Stimulated activated CD8-positive, alpha-beta memory T cell treated with anti-CD3 and anti-CD28 coated beads, Interleukin-15, amount 100 ng/mL, for 4 hours (primary cell): ENCODE results near the gene RNF17.
"Not testable (repeated sequence)": the region's sequence is repeated elsewhere in the genome, so short reads cannot be mapped to it uniquely, and the experiment has no call there.

Source experiments
- DNase-seq, 2 donors: peaks; one replicate each; pipeline ENCODE4 v3.0.0-alpha.2; 2020; ENCODE audit warnings: low read depth in 2 of 2

RNF17 gene, protein sequence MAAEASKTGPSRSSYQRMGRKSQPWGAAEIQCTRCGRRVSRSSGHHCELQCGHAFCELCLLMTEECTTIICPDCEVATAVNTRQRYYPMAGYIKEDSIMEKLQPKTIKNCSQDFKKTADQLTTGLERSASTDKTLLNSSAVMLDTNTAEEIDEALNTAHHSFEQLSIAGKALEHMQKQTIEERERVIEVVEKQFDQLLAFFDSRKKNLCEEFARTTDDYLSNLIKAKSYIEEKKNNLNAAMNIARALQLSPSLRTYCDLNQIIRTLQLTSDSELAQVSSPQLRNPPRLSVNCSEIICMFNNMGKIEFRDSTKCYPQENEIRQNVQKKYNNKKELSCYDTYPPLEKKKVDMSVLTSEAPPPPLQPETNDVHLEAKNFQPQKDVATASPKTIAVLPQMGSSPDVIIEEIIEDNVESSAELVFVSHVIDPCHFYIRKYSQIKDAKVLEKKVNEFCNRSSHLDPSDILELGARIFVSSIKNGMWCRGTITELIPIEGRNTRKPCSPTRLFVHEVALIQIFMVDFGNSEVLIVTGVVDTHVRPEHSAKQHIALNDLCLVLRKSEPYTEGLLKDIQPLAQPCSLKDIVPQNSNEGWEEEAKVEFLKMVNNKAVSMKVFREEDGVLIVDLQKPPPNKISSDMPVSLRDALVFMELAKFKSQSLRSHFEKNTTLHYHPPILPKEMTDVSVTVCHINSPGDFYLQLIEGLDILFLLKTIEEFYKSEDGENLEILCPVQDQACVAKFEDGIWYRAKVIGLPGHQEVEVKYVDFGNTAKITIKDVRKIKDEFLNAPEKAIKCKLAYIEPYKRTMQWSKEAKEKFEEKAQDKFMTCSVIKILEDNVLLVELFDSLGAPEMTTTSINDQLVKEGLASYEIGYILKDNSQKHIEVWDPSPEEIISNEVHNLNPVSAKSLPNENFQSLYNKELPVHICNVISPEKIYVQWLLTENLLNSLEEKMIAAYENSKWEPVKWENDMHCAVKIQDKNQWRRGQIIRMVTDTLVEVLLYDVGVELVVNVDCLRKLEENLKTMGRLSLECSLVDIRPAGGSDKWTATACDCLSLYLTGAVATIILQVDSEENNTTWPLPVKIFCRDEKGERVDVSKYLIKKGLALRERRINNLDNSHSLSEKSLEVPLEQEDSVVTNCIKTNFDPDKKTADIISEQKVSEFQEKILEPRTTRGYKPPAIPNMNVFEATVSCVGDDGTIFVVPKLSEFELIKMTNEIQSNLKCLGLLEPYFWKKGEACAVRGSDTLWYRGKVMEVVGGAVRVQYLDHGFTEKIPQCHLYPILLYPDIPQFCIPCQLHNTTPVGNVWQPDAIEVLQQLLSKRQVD (N-terminal part only)

DNA sequence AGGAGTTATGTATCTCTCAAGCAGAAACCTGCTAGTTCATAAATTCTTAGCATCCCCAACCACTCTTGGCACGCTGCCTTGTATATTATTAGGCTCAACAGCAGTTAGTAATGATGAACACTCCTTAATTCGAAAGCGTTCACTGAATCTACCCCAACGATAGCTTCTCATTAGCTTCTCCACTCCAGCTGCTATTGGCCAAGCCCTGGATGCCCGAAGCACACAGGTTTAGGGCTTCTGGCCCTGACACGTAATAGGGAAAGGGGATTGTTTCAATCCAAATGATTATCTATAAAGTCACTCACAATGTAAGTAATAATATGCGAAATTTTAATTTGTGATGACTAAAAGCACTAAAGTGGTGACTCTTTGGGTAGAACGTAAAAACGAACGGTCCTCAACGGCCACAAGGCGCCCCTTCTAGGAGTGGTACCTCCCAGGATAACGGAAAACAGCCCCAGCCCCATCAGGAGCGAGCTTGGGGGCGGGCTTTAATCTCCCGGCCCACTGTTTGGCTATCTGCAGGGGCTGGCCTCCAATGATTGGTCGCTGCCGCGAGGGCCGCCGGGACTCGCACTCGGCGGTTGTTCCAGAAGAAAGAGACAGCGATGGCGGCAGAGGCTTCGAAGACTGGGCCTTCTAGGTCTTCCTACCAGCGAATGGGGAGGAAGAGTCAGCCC is at the start of gene RNF17:
Gene RNF17 (plus strand): TSS at position 574 of the 680 bp plus-strand sequence. CDS start 35 bp downstream, at position 609.
- no peak for DNase-seq

DNA sequence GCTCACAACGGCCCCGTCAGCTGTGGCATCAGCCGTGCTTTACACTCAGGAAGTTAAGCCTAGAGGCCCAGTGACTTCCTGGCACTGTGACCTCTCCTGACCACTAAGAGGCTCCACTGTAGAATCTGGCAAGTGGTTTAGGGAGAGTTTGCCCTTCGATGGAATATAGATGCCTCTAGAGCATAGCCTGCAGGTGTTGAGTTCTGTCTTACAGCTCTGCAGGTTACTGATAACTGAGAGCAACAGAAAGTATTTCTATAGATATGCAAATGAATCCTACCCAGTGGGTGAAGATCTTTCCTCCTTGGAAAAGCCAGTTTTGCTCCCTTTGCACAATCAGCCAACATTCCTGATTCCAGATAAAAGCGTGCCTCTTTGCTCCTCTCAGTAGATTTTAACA is 48.0 kb upstream of the RNF17 start:
- DNase-seq = no peak

DNA sequence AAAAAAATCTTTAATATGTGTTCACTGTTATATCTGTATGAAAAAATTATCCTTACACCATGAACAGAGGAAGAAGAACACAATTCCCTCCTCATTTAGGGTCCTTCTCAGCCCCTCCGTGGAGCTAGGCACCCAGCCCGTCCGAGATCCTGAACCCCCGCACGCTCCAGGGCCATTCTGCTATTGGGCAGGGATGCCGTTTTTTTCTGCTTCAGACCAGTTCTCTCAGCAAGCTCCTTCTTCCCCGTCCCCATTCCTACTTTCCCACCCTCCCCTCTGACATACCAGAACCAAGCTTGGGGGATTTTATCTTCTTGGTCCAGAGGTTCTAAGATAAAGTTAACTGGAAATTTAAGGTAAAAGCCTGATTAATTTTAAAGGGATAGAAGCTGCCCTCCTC is 47.5 kb upstream of the RNF17 start:
- DNase-seq = no peak

DNA sequence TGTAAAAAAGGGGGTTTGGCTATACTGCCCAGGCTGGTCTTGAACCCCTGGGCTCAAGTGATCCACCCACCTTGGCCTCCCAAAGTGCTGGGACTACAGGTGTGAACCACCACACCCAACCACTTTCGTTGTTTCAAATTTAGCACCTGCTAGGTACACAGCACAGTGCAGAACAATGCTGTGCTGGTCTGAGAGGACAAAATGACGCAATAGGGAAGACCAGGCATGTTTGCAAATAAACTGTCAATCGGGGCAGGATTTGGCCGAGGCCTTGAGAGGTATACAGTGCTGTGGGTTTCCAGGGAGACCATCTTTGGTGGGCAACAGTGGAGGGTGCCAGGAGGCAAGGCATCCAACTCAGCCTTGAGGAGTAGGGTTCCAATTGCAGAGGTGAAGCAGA is 46.8 kb upstream of the RNF17 start:
- DNase-seq = no peak

DNA sequence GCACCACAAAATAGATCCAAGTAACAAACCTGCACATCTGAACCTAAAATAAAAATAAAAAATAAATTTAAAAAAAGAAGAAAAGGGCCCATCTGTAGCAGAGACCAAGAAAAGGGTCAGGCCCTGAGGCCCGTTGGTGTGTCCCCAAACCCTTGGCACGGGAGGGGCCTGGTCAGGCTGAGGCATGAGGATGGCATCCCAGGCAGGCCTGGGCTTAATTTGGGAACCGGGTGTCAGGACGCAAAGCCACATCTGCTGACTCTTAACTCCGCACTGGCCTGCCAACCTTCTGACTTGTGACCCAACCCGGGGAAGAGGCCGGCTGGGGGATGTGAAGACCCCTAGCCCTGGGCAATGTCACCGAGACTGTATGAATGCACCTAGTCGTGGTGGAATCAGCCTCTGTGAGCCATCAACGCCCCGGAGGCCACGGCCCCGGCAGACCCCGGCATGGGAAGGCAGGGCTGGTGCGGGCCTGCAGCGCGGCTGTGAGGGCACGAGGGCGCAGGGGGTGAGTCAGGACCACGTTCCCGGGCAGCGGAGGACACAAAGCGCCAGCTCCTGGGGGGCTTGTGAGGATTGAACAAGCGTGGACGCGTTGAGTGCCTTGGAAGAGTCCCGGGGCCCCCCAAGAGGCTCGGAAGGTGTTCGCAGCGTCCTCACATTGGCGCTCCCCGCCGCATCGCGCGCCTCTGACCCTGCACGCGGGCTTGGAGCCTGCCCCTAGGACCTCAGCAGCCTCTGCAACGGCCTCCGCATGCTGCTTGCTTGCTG is 45.6 kb upstream of the RNF17 start:
- no peak for DNase-seq

DNA sequence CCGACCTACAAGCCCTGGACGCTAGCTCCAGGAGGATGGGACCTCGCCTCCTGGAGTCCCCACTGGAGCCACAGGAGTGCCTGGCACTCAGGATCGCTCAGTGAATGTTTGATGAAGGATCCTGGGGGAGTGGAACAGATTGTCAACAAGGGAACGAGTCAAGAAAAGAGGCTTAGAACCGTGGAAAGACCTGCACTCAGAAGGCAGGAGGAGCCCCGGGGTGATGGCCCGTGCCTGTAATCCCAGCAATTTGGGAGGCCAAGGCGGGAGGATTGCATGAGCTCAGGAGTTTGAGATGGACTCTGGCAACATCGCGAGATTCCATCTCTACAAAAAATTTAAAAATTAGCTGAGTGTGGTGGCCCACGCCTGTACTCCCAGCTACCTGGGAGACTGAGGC is 44.8 kb upstream of the RNF17 start:
- DNase-seq = no peak

DNA sequence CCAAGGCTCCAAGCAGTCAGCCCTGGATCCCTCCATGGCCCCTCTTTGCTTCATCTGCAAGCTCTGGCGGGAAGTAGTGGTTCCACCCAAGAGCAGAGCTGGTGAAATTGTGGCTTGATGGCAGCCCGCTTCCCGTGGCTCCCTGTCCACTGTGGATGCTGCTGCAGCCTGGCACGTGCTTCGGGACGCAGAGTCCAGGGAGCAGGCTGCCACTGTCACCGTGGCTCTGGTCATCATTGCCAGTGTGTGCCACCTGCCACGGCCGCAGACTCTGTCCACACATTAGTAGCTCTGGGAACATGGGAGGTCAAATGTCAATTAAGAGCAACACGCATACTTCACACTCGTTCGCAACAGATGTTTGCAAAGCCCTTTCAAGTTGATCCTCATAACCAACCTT is 40.8 kb upstream of the RNF17 start:
- DNase-seq = no peak

DNA sequence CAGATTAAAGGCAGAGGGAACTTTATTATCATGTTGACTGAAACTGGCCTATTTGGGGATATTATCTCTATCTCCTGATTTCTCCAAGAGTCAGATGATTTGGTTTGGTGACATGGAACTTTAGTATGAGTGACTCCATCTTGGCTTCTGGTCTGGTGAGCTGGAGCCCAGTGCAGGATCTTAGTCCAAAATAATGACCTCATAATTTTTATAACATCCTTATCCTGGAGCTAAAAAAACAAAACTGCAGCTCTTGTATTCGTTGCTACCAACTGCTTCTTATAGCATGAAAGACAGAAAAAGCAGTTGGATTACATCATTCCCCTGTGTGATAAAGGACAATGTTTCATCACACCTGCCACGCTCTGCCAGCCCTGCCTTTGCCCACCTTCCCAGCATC is 39.3 kb upstream of the RNF17 start:
- DNase-seq = no peak

DNA sequence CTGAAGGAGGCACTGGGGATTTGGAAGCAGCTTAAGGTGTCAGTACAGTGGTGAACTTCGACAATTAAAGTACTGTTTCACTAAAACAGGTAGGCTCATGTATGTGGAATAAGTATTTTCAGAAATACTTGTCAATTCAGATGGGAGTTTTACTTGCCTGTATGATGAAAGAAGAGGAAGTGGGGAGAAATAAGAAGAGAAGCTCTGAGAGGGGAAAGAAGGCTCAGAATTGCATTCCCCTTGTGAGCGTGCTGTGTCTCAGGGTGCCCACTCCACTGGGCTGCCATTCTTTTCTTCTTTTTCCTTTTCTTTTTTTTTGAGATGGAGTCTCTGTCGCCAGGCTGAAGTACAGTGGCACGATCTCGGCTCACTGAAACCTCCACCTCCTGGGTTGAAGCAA is 38.6 kb upstream of the RNF17 start:
- DNase-seq = no peak

DNA sequence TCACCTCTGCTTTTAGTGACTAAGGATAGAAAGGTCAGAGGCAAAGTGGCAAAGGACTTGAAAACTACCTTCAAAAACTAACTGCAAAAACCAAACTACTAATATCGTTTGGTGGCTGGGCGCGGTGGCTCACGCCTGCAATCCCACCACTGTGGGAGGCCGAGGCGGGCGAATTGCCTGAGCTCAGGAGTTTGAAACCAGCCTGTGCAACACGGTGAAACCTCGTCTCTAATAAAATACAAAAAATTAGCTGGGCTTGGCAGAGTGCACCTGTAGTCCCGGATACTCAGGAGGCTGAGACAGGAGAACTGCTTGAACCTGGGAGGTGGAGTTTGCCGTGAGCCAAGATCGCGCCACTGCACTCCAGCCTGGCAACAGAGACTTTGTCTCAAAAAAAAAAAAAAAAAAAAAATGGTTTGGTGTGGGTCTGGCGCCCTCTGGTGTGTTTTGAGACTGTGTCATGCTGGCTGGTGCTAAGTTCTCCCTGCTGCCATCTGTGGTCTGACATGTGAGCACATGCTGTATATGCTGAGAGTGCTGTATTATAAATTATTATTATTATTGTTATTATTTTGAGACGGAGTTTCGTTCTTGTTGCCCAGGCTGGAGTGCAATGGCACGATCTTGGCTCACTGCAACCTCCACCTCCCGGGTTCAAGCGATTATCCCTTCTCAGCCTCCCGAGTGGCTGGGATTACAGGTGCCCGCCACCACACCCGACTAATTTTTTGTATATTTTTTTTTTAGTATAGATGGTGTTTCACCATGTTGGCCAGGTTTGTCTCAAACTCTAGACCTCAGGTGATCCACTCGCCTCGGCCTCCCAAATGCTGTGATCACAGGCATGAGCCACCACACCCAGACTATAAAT is 36.0 kb upstream of the RNF17 start:
- peak; percentile 7 to 46 for DNase-seq

DNA sequence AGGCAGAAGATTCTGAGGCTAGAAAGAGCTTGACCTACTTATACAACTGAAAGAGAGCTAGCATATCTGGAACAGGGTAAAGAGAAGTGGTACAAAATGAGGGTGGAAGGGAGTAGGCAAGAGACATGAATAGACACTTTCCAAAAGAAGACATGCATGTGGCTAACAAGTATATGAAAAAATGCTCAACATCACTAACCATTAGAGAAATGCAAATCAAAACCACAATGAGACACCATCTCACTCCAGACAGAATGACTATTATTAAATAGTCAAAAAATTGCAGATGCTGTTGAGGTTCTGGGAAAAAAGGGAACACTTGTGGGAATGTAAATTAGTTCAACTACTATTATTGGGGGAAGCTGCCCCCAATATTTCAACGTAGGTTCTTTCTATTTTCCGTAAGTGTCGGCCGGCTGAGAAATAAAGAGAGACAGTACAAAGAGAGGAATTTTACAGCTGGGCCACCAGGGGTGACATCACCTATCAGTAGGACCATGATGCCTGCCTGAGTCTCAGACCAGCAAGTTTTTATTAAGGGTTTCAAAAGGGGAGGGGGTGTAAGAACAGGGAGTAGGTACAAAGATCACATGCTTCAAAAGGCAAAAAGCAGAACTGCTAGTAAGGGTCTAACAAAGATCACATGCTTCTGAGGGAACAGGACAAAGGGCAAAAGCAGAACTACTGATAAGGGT is 32.9 kb upstream of the RNF17 start:
- DNase-seq = not testable (repeated sequence)

DNA sequence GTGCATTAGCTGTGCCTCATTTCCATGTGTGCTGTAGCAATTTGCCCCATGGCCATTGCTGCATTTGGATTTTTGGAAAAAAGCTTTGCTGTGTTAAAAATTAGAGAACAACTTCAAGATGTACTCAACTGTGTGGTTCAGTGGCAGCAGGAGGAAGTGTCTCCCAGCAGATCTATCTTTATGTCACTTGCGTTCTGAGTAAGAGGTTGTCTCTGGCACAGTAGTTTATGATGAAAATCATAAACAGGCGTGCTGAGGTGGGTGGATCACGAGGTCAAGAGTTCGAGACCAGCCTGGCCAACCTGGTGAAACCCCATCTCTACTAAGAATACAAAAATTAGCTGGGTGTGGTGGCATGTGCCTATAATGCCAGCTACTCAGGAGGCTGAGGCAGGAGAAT is 29.0 kb upstream of the RNF17 start:
- no peak for DNase-seq

DNA sequence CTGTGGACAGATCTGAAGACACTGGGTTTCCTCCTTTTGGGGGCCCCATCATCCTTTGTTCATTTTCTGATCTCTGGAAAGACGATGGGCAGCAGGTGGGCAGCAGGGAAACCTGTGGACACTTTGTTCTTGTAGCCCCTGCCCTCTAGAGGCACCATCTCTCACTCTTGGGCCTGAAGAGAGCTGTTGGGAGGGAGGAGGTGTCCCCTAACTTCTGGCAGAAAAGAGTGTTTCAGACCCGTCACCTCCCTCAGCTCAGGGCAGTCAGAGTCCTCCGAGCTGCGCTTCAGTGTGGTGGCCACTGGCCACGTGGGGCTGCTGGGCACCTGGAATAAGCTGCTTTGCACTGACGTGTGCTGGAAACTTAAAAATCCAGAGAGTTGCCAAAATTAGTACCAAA is 26.9 kb upstream of the RNF17 start:
- no peak for DNase-seq

DNA sequence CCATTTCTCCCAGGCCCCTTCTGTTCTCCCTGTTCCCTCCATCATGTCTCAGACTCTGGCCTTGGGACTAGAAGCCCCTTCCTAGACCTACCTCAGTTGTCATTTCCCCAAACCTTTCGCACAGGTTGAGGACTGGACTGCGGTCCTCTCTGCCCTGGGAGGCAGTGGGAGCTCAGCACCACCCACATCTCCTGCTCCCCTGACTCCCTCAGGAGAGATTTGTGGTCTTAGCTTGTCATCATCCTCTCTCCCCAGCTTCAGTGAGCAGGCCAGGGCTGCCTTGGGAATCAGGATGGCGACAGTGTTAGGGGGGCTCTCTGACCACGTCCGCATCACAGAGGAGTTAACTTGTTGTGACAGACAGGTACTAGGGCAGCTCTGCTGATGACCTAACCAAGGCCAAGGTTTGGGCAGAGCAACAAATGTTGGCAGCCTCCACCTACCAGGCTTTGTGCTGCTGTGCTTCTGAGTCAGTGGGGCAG is 25.6 kb upstream of the RNF17 start:
- DNase-seq = no peak

DNA sequence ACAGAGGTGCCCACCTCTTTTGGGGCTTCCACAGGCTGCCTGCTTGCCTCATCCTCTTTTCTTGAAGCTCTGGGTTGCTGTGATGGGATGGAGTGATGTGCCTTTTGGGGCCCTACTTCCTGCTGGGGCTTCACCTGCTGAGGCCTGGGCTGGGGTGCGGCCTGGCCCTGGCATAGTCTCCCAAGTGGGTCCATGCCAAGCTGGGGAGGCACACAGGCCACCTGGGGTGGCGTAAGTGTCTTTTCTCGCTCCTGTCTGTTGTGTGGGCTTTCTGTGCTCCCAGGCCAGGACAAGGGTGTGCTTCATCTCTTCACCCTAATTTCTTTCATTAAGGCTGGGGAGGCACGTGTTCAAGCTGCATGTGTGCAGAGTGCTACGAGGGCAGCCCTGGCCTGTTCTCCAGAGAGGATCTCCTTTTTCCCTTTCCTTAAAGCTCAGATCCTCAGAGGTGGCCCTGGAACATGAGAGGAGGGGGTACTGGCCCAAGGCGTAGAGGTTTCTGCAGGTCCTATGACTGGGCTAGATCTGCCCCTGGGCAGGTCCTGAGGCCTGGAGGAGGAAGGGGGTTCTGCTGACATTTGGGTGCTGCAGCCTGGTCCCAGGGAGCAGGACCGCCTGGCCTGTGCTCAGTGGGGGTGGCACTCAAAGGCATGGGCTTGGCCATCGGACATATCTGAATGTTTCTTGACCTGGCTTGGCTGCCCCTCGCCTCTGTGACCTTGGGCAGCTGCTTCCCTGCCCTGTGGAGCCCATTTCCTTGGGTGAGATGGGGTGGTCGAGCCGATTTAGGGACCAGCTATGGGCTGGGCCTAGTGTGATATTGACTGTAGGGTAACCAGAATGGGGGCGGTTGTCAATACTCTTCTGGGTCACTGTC is 23.7 kb upstream of the RNF17 start:
- DNase-seq = no peak

DNA sequence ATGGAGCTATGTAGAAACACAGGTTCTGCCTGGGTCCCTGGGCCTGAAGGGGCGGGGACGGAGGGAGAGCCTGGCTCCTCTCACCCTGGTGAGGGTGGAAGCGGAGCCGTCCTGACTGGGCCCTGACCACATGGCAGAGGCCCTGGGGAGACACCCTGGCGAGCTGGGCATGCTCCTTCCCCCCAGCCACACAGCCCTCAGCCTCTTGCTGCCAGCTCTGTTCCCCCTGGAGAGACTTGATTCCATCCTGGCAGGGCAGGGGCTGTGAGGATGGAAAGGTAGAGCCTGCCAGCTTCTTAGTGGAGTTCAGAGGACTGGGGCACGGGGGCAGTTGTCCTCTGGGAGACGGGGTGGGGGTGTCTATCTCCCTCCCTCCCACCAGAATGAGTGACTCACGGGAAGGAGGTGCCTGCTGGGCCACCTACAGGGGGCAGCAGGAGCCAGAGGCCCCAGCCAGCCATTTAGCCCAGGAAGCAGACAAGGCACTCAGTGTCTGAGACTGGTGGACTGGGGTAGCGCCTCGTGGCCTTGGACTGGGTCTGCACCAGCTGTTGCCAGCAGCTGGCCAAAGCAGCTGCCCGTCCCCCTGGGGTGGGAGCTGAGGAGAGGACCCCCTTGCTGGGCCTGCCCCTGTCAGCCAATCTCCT is 22.8 kb upstream of the RNF17 start:
- DNase-seq = no peak

DNA sequence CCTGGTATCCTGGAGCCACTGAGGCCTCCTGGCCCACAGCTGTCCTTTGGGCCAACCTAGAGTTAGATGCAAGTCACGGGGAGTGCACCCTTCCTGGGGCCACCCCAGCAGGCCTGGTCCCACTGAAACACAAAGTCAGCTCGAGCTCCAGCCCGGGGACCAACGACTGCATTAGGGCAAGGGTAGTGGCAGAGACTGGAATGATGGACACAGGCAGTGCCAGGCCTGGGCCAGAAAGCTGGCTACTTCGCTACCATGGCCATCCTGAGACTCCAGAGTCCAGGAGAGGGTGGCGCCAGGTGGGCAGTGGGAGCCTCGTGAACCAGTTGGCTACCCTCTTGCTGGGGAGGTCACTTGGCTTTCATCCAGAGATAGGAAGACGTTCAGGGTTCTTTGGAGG is 22.2 kb upstream of the RNF17 start:
- DNase-seq = no peak
